Adipocyte (in vitro differentiated cells): ENCODE data around the gene RPS13.
"Not testable (repeated sequence)": the region's sequence is repeated elsewhere in the genome, so short reads cannot be mapped to it uniquely, and the experiment has no call there.

Source experiments
- DNase-seq: peaks from one replicate; pipeline ENCODE4 v3.0.0-alpha.2; 2015; ENCODE audit warnings: low read depth
- H3K27me3 ChIP-seq: replicated peaks from 2 replicates; pipeline ENCODE4 v1.7.0; 2013; ENCODE audit warnings: mild to moderate bottlenecking, low read length, moderate library complexity; ENCODE audit not compliant: control insufficient read depth, insufficient read depth
- H3K36me3 ChIP-seq: 2 replicates; pipeline ENCODE4 v1.7.0; 2013; ENCODE audit warnings: low read length, mild to moderate bottlenecking, moderate library complexity; ENCODE audit not compliant: control insufficient read depth, insufficient read depth, severe bottlenecking
- H3K4me1 ChIP-seq: 2 replicates; pipeline ENCODE4 v1.7.0; 2013; ENCODE audit warnings: mild to moderate bottlenecking, low read length, moderate library complexity; ENCODE audit not compliant: control insufficient read depth, insufficient read depth
- H3K4me3 ChIP-seq: 2 replicates; pipeline ENCODE4 v1.7.0; 2013; ENCODE audit warnings: mild to moderate bottlenecking, low read length, moderate library complexity
- H3K9ac ChIP-seq: 2 replicates; pipeline ENCODE4 v1.7.0; 2013; ENCODE audit warnings: mild to moderate bottlenecking, low read length, moderate library complexity
- H3K9me3 ChIP-seq: 2 replicates; pipeline ENCODE4 v1.7.0; 2013; ENCODE audit warnings: mild to moderate bottlenecking, low read length, moderate library complexity; ENCODE audit not compliant: control insufficient read depth

Gene RPS13

DNA sequence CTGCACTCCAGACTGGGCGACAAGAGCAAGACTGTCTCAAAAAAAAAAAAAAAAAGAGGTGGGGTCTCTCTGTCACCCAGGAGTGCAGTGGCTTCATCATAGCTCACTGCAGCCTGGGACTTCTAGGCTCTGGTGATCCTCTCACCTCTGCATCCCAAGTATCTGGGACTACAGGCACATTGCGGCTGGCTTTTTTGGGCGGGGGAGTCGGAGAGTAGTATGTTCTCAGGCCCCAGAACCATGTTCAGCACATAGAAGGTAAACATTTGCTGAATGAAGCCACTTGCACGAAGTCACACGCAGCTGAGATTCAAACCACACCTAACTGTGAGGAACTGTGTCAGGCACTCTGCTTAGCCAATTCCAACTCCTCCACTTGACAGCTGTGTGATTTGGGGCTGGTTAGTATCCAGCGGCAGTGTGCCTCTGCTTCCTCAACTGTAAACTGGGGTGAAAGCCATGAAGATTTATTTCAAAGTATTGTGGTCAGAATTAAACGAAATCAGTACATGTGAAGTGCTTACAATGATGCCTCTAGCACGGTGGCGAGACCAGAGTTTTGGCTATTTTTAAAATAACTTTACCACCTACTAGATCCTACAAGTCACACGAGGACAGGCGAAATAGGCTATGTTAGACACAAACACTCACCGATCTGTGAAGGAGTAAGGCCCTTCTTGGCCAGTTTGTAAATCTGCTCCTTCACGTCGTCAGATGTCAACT is 789 bp downstream of the RPS13 start:
- peak; percentile 23 for DNase-seq
- Histone ChIP-seq H3K36me3 (peaks cover 33% of the 10 kb centered on the region), H3K4me1 (peaks cover 23% of the 10 kb centered on the region), H3K27me3 (no peaks in the 10 kb centered on the region), H3K9me3 (no peaks in the 10 kb centered on the region), H3K4me3 (peak overlapping the region; percentile 97), H3K9ac (peak overlapping the region; percentile 99)

DNA sequence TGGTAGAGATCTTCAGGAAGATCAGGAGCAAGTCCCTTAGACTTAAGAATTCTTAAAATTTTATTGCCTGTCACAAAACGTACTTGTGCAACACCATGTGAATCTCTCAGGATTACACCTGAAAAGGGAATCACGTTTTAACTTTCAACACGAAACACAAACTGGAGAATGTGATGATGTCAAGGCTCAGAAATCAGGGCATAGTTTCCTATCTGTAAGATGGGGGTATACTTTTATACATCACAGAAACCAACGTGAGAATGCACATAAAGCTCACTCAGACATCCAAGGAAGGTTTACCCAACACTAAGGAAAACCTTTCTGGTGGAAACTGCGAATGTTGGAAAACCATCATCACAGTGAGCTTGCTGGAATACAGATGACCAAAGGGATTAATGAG is 2.0 kb downstream of the RPS13 start:
- H3K4me3 ChIP-seq: peak overlapping the region; percentile 97
- H3K9ac ChIP-seq: peak overlapping the region; percentile 99
- DNase-seq: peak; percentile 2
- H3K9me3 ChIP-seq: no peaks in the 10 kb centered on the region
- peaks cover 23% of the 10 kb centered on the region for H3K4me1 ChIP-seq
- H3K36me3 ChIP-seq: peaks cover 33% of the 10 kb centered on the region
- no peaks in the 10 kb centered on the region for H3K27me3 ChIP-seq

DNA sequence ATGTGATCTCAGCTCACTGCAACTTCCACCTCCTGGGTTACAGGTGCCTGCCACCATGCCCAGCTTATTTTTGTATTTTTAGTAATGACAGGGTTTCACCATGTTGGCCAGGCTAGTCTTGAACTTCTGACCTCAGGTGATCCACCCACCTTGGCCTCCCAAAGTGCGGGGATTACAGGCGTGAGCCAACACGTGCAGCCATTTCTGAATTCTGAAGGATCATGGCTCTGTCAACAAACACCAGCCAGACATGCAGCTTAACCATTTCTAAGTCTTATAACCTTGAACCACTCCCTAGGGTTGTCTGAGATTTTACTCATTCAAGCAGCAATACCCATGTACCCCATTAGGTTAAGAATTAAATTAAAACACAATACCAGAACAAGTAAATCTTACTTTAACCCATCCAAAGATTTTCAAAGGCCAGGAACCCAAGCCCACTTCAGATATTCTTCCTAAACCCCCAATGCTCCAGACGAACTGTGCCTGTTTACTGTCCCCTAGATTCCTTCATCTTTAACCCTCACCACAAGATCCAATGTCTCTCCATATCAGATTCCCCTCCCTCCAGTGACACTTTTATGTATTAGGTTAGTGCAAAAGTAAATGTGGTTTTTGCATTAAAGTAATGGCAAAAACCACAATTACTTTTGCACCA is 4.0 kb downstream of the RPS13 start:
- peaks cover 33% of the 10 kb centered on the region for H3K36me3 ChIP-seq
- DNase-seq: no peak
- no peaks in the 10 kb centered on the region for H3K27me3 ChIP-seq
- no peaks in the 10 kb centered on the region for H3K9me3 ChIP-seq
- H3K4me1 ChIP-seq: peaks cover 23% of the 10 kb centered on the region
- H3K9ac ChIP-seq: no peak overlapping the region
- no peak overlapping the region for H3K4me3 ChIP-seq

DNA sequence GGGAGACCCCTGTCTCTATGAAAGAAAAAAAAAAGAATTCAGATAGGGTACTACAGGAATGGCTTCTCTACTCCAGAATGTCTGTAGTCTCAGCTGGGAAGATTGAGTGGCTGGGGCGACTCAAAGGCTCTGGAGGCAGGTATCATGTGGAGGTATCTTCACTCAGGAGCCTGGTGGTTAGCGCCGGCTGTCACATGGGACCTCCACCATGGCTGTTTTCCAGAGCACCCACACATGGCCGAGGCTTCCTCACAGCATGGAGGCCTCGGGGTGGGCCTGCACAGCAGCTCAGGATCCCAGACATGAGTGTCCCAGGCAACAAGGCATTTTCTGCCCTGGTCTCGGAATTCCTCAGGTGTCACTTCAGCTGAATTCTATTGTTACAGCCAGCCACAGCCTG is 10.1 kb downstream of the RPS13 start:
- Histone ChIP-seq H3K4me1 (no peaks in the 10 kb centered on the region), H3K36me3 (no peaks in the 10 kb centered on the region), H3K9me3 (no peaks in the 10 kb centered on the region), H3K27me3 (no peaks in the 10 kb centered on the region), H3K4me3 (no peak overlapping the region), H3K9ac (no peak overlapping the region)
- no peak for DNase-seq

DNA sequence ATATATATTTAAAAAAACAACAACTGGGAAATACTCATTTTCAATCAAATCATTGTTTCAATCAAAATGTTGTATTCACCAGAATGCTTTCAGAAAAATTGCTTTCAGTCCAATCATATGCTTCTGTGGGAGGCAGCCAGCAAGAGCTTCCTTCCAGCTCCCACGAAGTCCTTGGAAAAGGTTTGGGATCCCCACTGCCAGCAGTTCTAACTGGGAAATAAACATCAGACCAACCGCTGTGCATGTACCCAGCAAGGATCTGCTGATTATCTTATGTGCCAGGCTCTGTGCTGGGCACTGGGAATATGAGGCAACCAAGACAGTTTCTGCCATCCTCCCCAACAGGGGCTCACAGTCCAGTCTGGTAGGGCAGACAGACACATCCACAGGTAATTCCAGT is 10.8 kb downstream of the RPS13 start:
- no peak for DNase-seq
- H3K4me1 ChIP-seq: no peaks in the 10 kb centered on the region
- H3K27me3 ChIP-seq: no peaks in the 10 kb centered on the region
- H3K9me3 ChIP-seq: no peaks in the 10 kb centered on the region
- no peak overlapping the region for H3K4me3 ChIP-seq
- no peak overlapping the region for H3K9ac ChIP-seq
- no peaks in the 10 kb centered on the region for H3K36me3 ChIP-seq

DNA sequence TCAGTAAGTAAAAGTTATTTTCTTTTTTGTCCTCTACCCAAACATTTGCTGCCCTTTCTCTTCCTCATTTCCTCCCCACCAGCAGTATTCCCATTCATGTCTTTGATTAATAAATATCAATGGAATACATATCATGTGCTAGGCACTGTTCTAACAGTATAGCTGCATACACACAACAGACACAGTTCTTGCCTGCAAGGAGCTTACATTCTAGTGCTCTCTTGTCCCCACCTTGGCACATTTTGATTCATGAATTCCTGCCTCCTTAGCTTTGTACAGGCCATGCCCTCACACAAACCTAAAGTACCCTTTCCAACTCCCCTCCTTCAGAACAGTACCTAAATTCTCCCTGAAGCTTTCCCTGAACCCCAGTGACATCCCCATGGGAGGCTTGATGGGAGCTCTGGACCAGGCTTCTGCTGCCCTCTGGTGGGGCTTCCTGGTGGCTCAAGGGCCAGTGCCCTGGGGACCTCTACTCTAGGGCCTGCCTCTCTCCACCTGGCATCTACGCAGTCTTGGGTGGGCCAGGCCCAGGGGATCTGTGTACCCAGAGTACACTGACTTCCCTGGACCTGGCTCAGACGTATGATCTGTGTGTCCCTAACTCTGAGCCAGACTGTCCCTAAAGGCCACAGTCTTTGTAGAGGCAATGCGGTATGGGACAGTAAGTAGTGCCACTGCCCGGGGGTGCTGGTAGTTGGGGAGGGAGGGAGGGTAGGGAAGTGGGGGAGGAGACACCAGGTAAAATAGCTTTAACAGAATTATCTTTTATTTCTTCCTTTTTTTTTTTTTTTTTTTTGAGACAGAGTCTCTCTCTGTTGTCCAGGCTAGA is 14.1 kb downstream of the RPS13 start:
- no peaks in the 10 kb centered on the region for H3K27me3 ChIP-seq
- H3K4me3 ChIP-seq: no peak overlapping the region
- H3K9ac ChIP-seq: no peak overlapping the region
- H3K4me1 ChIP-seq: no peaks in the 10 kb centered on the region
- DNase-seq: peak; percentile 76
- no peaks in the 10 kb centered on the region for H3K9me3 ChIP-seq
- no peaks in the 10 kb centered on the region for H3K36me3 ChIP-seq

DNA sequence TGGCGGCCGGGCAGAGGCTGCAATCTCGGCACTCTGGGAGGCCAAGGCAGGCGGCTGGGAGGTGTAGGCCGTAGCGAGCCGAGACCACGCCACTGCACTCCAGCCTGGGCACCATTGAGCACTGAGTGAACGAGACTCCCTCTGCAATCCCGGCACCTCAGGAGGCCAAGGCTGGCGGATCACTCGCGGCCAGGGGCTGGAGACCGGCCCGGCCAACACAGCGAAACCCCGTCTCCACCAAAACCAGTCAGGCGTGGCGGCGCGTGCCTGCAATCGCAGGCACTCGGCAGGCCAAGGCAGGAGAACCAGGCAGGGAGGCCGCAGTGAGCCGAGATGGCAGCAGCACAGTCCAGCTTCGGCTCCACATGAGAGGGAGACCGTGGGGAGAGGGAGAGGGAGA is 26.3 kb downstream of the RPS13 start:
- not testable (repeated sequence) for DNase-seq, H3K9me3 ChIP-seq, H3K27me3 ChIP-seq, H3K36me3 ChIP-seq, H3K9ac ChIP-seq, H3K4me3 ChIP-seq, H3K4me1 ChIP-seq

DNA sequence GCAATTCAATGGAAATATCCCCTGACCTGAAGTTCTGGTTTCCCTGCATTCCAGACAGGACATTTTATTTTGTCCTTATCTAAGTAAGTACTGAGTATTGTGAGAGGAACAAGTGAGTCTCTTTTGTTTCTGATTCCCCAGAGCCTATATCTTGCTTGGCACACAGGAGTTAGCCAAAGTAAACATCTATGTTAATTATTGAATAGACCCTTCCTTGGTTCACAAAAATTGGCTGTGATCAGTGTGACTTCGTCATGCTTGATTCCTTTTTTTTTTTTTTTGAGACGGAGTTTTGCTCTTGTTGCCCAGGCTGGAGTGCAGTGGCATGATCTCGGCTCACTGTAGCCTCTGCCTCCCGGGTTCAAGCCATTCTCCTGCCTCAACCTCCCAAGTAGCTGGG is 29.0 kb downstream of the RPS13 start:
- not testable (repeated sequence) for H3K9ac ChIP-seq, H3K4me1 ChIP-seq, DNase-seq, H3K36me3 ChIP-seq, H3K27me3 ChIP-seq, H3K9me3 ChIP-seq, H3K4me3 ChIP-seq

DNA sequence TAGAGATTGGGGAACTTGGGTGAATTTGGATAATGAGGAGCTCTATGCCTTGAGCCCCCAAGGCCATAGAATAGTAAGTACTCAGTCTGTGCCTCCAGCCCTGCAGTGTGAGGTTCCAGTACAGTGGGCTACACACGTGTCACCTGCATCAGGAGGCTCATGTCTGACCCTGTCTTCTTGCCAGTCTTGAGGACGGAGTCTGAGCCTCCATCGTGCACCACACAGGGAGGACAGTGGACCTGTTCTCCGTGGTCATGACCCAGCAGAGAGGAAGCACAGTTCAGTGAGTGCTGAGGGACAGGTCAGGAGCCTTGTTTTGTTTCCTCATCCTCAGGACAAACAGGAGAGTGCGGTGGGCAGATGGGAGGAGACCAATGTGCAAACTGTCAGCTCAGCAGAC is 30.8 kb downstream of the RPS13 start:
- no peaks in the 10 kb centered on the region for H3K27me3 ChIP-seq
- no peak overlapping the region for H3K9ac ChIP-seq
- H3K4me3 ChIP-seq: no peak overlapping the region
- H3K9me3 ChIP-seq: no peaks in the 10 kb centered on the region
- H3K4me1 ChIP-seq: no peaks in the 10 kb centered on the region
- H3K36me3 ChIP-seq: no peaks in the 10 kb centered on the region
- DNase-seq: no peak

DNA sequence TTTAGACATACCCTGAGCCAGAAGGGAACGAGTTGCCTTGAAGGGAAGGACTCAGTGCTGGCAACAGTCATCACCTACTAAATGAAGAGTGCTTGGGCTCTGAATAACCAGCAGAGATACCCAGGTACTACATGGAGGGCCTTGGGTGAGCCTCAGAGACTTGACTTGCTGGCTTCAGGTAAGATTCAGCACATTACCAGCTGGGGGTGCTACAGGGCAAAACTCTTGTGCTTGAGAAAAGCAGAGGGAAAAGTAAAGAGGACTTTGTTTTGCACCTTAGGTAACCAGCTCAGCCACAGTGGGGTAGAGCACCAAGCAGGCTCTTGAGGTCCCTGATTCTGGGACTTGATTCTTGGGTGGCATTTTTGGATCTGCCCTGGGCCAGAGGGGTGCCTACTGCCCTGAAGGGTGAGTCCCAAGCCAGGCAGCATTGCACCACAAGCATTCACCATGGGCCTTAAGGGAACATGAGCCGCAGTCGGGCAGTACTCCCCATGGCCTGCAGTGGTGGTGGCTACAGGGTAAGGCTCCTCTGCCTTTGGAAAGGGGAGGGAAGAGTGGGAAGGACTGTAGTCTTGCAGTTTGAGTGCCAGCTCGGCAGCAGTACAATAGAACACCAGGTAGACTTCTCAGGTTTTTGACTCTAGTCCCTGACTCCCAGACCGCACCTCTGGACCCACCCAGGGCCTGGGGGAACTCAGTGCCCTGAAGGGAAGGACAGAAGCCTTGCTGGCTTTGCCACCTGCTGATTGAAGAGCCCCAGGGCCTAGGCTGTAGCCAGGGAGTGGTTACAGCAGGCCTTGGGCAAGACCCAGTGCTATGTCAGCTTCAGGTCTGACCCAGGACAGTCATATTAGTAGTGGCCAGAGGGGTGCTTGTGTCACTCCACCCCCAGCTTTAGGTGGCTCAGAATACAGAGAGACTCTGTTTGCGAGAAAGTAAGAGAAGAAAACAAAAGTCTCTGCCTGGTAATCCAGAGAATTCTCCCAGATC is 40.5 kb downstream of the RPS13 start:
- H3K9ac ChIP-seq: no peak overlapping the region
- peaks cover 5% of the 10 kb centered on the region for H3K9me3 ChIP-seq
- H3K27me3 ChIP-seq: peaks cover 4% of the 10 kb centered on the region
- no peak overlapping the region for H3K4me3 ChIP-seq
- no peaks in the 10 kb centered on the region for H3K36me3 ChIP-seq
- H3K4me1 ChIP-seq: no peaks in the 10 kb centered on the region
- DNase-seq: no peak
